Kidney (tissue), 14 donors: ENCODE data around the gene BAD. TPM values are rescaled to one million over a fixed set of nuclear protein-coding genes. Genes with fewer than 3 reads are reported as not detected.

Experiments used
- DNase-seq, 5 donors: peaks; one replicate each; pipeline ENCODE4 v3.0.0-alpha.2; 2013 to 2020
- FAIRE-seq: peaks from 2 replicates; lab custom pipeline; 2012; peaks lifted over from hg19 to GRCh38; lab: Jason Lieb, UNC
- H3K27ac ChIP-seq, 2 donors: one replicate each; pipeline ENCODE4 v1.7.0; 2013; ENCODE audit warnings: low read depth in 2 of 2, low read length in 2 of 2, inconsistent platforms in 1 of 2
- H3K27me3 ChIP-seq: one replicate; pipeline ENCODE4 v1.7.1; 2013; ENCODE audit warnings: low read length, inconsistent platforms; ENCODE audit not compliant: control insufficient read depth, insufficient read depth
- H3K36me3 ChIP-seq, 3 donors: one replicate each; pipeline versions ENCODE4 v1.7.0 to v1.7.1; 2013; ENCODE audit warnings: low read length in 3 of 3, control low read depth in 1 of 3, inconsistent platforms in 1 of 3; ENCODE audit not compliant: insufficient read depth in 3 of 3, control insufficient read depth in 2 of 3
- H3K4me1 ChIP-seq, 3 donors: one replicate each; pipeline versions ENCODE4 v1.7.0 to v1.7.1; 2013; ENCODE audit warnings: low read length in 3 of 3, inconsistent platforms in 1 of 3, low read depth in 1 of 3; ENCODE audit not compliant: control insufficient read depth in 2 of 3, insufficient read depth in 2 of 3
- H3K4me3 ChIP-seq, 3 donors: one replicate each; pipeline versions ENCODE4 v1.7.0 to v1.8.1; 2013; ENCODE audit warnings: low read length in 3 of 3, control low read depth in 1 of 3, inconsistent platforms in 1 of 3
- H3K9ac ChIP-seq, 3 donors: one replicate each; pipeline versions ENCODE4 v1.7.0 to v1.7.1; 2013; ENCODE audit warnings: low read length in 3 of 3, control low read depth in 1 of 3, inconsistent platforms in 1 of 3
- H3K9me3 ChIP-seq, 3 donors: one replicate each; pipeline versions ENCODE4 v1.7.0 to v1.7.1; 2013; ENCODE audit warnings: low read length in 3 of 3, control low read depth in 1 of 3, inconsistent platforms in 1 of 3; ENCODE audit not compliant: control insufficient read depth in 2 of 3, insufficient read depth in 1 of 3
- intact Hi-C: fragments of 100-400 bp; cut with DNase I; formaldehyde crosslinking; loops from one replicate; pipeline ENCODE4 v1.11.1; 2022
- polyA plus RNA-seq: library from polyadenylated mRNA; stranded (reverse); fragments of 350-450 nt; fragmentation: Illumina TruSeq; extraction: RNeasy Lipid Tissue Mini Kit (QIAGEN cat#74804); gene quantifications from one replicate; pipeline ENCODE4 v1.2.3, GENCODE V29; 2014; ENCODE audit warnings: low read depth, low replicate concordance; ENCODE audit not compliant: insufficient read depth
- total RNA-seq: library from RNA; stranded (reverse); fragmentation: NEBNext Ultra II Directional; extraction: Animal tissue kit (Norgen Biotek cat#: 25700); gene quantifications from one replicate; pipeline ENCODE4 v1.2.1, GENCODE V29; 2021
- TF ChIP-seq, protein P1 (sequence below): IDR thresholded peaks from 3 replicates; pipeline ENCODE4 v1.5.1; 2012; ENCODE audit warnings: mild to moderate bottlenecking, moderate library complexity, borderline replicate concordance; ENCODE audit not compliant: insufficient read depth; ENCODE audit errors: extremely low read depth
- donor health status: control.
- donor health status: control.
- donor health status: control.
- donor health status: control.
- donor health status: control.
- donor health status: DM: yes; HTN: yes; CAD: no.
- donor health status: Normal renal cell carcinoma (clear cell type).

BAD gene
- total and polyA plus RNA-seq, 2 donors from 2014 or later: 59.8 to 157 TPM

GRCh38 chr11:64283092-64283491, 1.4 kb downstream of the BAD start:
- H3K27me3 ChIP-seq: no peaks in the 10 kb centered on the region
- H3K4me1 ChIP-seq: peaks cover 0 to 17% (median 4%) of the 10 kb centered on the region in 3 donors
- no peak overlapping the region for H3K4me3 ChIP-seq
- no peak for FAIRE-seq
- intact Hi-C loops: no loop called here
- peak overlapping the region in 1 of 3 donors; percentile 55 for H3K9ac ChIP-seq
- TF ChIP-seq, protein P1, sequence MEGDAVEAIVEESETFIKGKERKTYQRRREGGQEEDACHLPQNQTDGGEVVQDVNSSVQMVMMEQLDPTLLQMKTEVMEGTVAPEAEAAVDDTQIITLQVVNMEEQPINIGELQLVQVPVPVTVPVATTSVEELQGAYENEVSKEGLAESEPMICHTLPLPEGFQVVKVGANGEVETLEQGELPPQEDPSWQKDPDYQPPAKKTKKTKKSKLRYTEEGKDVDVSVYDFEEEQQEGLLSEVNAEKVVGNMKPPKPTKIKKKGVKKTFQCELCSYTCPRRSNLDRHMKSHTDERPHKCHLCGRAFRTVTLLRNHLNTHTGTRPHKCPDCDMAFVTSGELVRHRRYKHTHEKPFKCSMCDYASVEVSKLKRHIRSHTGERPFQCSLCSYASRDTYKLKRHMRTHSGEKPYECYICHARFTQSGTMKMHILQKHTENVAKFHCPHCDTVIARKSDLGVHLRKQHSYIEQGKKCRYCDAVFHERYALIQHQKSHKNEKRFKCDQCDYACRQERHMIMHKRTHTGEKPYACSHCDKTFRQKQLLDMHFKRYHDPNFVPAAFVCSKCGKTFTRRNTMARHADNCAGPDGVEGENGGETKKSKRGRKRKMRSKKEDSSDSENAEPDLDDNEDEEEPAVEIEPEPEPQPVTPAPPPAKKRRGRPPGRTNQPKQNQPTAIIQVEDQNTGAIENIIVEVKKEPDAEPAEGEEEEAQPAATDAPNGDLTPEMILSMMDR: no peak
- H3K27ac ChIP-seq: no peak overlapping the region
- peak in 1 of 5 donors; percentile 40 for DNase-seq
- no peaks in the 10 kb centered on the region for H3K9me3 ChIP-seq
- H3K36me3 ChIP-seq: no peaks in the 10 kb centered on the region

DNA sequence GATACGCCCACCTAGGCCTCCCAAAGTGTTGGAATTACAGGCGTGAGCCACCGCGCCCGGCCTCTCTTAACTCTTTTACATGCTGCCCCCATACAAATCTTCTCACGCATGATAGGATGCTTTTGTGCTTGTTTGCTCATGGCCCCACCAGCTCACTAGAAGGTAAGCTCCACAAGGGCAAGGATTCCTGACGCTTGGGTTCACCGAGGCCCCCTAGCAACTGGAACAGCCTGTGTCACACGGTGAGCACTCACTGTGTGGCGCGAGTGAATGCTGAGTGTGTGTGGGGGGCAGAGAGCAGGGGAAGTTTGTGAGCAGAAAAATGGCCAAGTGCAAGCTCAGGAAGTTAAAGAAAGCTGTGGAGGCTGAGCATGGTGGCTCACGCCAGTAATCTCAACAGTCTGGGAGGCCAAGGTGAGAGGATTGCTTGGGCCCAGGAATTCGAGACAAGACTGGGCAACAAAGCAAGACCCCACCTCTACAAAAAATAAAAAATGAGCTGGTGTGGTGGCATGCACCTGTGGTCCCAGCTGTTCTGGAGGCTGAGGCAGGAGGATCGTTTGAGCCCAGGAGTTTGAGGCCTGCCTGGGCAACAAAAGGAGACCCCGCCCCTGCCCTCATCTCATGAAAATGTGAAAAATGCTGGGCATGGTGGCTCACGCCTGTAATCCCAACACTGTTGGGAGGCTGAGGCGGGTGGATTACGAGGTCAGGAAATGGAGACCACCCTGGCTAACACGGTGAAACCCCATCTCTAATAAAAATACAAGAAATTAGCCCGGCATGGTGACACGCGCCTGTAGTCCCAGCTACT, 2.3 kb downstream of the BAD start:
- Histone ChIP-seq H3K4me3 (no peak overlapping the region), H3K9me3 (no peaks in the 10 kb centered on the region), H3K36me3 (peaks cover 0 to under 1% (median 0%) of the 10 kb centered on the region in 3 donors), H3K4me1 (peaks cover 0 to 17% (median 4%) of the 10 kb centered on the region in 3 donors), H3K27ac (no peak overlapping the region), H3K27me3 (no peaks in the 10 kb centered on the region), H3K9ac (no peak overlapping the region)
- DNase-seq (no peak), FAIRE-seq (no peak)
- TF ChIP-seq, protein P1: no peak
- intact Hi-C loops: no loop called here

- intact Hi-C loops: no loop called here
- DNase-seq: peak in 1 of 5 donors; percentile 60
- no peaks in the 10 kb centered on the region for H3K9me3 ChIP-seq
- H3K9ac ChIP-seq: no peak overlapping the region
- FAIRE-seq: no peak
- no peaks in the 10 kb centered on the region for H3K27me3 ChIP-seq
- H3K4me1 ChIP-seq: peaks cover 0 to 5% (median 4%) of the 10 kb centered on the region in 3 donors
- H3K36me3 ChIP-seq: peaks cover 0 to 4% (median 0%) of the 10 kb centered on the region in 3 donors
- TF ChIP-seq, protein P1: no peak
- no peak overlapping the region for H3K4me3 ChIP-seq
- H3K27ac ChIP-seq: no peak overlapping the region
Measured at GRCh38 chr11:64278576-64279190, 5.8 kb downstream of the BAD start.
